H1 (cell line): ENCODE measurements around the gene CHD2. TPM values are rescaled to one million over a fixed set of nuclear protein-coding genes. Genes with fewer than 3 reads are reported as not detected.

Source experiments
- CTCF ChIA-PET: fragments of 300-600 bp; sonication (Branson Sonifier 250); formaldehyde crosslinking; loops from one replicate; lab custom pipeline; 2021; ENCODE audit not compliant: partially characterized antibody; lab: Charles Lee
- POLR2A ChIA-PET: fragments of 300-600 bp; sonication (Branson Sonifier 250); formaldehyde crosslinking; loops from one replicate; lab custom pipeline; 2021; ENCODE audit warnings: inconsistent platforms; ENCODE audit not compliant: partially characterized antibody; lab: Charles Lee
- DNase-seq, 2 experiments: peaks; one replicate each; pipeline versions ENCODE4 v3.0.0 to v3.0.0-alpha.2; 2010 to 2022; ENCODE audit warnings: low spot score in 2 of 2, low read depth in 1 of 2, mixed read lengths in 1 of 2
- FAIRE-seq: peaks from 2 replicates; lab custom pipeline; 2011; peaks lifted over from hg19 to GRCh38; lab: Jason Lieb, UNC
- H2AFZ ChIP-seq: 2 replicates; pipeline ENCODE4 v1.8.1; 2012; ENCODE audit warnings: low read length, inconsistent platforms
- H2AK5ac ChIP-seq: 2 replicates; pipeline ENCODE4 v1.6.1; 2013; ENCODE audit warnings: low read depth, low read length
- H2BK120ac ChIP-seq: replicated peaks from 2 replicates; pipeline ENCODE3; 2013; ENCODE audit warnings: low read depth, low read length, inconsistent platforms
- H2BK12ac ChIP-seq: 2 replicates; pipeline ENCODE4 v1.6.1; 2013; ENCODE audit warnings: low read depth, low read length
- H2BK15ac ChIP-seq: 2 replicates; pipeline ENCODE4 v1.6.1; 2013; ENCODE audit warnings: low read length
- H2BK20ac ChIP-seq: 2 replicates; pipeline ENCODE4 v1.6.1; 2013; ENCODE audit warnings: low read length
- H2BK5ac ChIP-seq: 2 replicates; pipeline ENCODE4 v1.6.1; 2013; ENCODE audit warnings: low read depth, low read length
- H3K14ac ChIP-seq: 2 replicates; pipeline ENCODE4 v1.6.1; 2013; ENCODE audit warnings: inconsistent platforms; ENCODE audit not compliant: insufficient read length
- H3K18ac ChIP-seq: 2 replicates; pipeline ENCODE4 v1.6.1; 2013; ENCODE audit warnings: low read length; ENCODE audit errors: extremely low read depth
- H3K23ac ChIP-seq: 2 replicates; pipeline ENCODE4 v1.6.1; 2013; ENCODE audit warnings: inconsistent platforms; ENCODE audit not compliant: insufficient read length
- H3K23me2 ChIP-seq: 2 replicates; pipeline ENCODE4 v1.6.1; 2013; ENCODE audit warnings: low read depth, low read length
- H3K27ac ChIP-seq: 2 replicates; pipeline ENCODE4 v1.6.1; 2011; ENCODE audit warnings: low read depth, low read length, inconsistent platforms
- H3K27me3 ChIP-seq, 4 experiments: replicated peaks in 1 of 4; 1 replicate in 1 of 4; 2 replicates in 3 of 4; pipeline versions ENCODE4 v1.6.1 to v1.8.1; 2011 to 2013; ENCODE audit warnings: low read length in 3 of 4, mild to moderate bottlenecking in 3 of 4, inconsistent platforms in 2 of 4, mixed read lengths in 2 of 4, moderate library complexity in 1 of 4; ENCODE audit not compliant: control insufficient read depth in 3 of 4, insufficient read depth in 3 of 4; ENCODE audit errors: extremely low read depth in 1 of 4
- H3K36me3 ChIP-seq, 4 experiments: 2 replicates each; pipeline versions ENCODE4 v1.6.1 to v1.8.1; 2011 to 2013; ENCODE audit warnings: mild to moderate bottlenecking in 4 of 4, low read length in 3 of 4, moderate library complexity in 2 of 4, control low read depth in 1 of 4, inconsistent platforms in 1 of 4; ENCODE audit not compliant: insufficient read depth in 4 of 4, control insufficient read depth in 2 of 4
- H3K4ac ChIP-seq: replicated peaks from 2 replicates; pipeline ENCODE3; 2013; ENCODE audit warnings: low read length, low read depth, mixed read lengths, inconsistent platforms; ENCODE audit not compliant: insufficient read length
- H3K4me1 ChIP-seq, 4 experiments: replicated peaks in 1 of 4; 1 replicate in 1 of 4; 2 replicates in 3 of 4; pipeline versions ENCODE4 v1.6.1 to v1.8.1; 2011 to 2013; ENCODE audit warnings: low read length in 3 of 4, inconsistent platforms in 2 of 4, mixed read lengths in 1 of 4; ENCODE audit not compliant: insufficient read depth in 4 of 4, control insufficient read depth in 3 of 4
- H3K4me2 ChIP-seq, 2 experiments: 2 replicates each; pipeline versions ENCODE4 v1.6.1 to v1.8.1; 2011 to 2013; ENCODE audit warnings: low read depth in 2 of 2, low read length in 2 of 2, control low read depth in 1 of 2, inconsistent platforms in 1 of 2, mild to moderate bottlenecking in 1 of 2; ENCODE audit not compliant: insufficient read depth in 1 of 2
- H3K4me3 ChIP-seq, 4 experiments: fragments of 200-600, 300-600 bp in 1 of 4; sonication (generic), shearing (Covaris generic), sonication (Bioruptor Twin) in 1 of 4; 2 replicates each; pipeline versions ENCODE4 v1.5.1 to v1.8.1; 2011 to 2016; ENCODE audit warnings: low read length in 4 of 4, low read depth in 3 of 4, control low read depth in 2 of 4, inconsistent platforms in 2 of 4, mild to moderate bottlenecking in 2 of 4, mixed read lengths in 1 of 4, moderate library complexity in 1 of 4; ENCODE audit not compliant: insufficient read depth in 2 of 4; ENCODE audit errors: extremely low read depth in 1 of 4
- H3K56ac ChIP-seq: replicated peaks from 2 replicates; pipeline ENCODE3; 2013; ENCODE audit warnings: low read depth, mild to moderate bottlenecking, mixed read lengths, low read length, inconsistent platforms; ENCODE audit not compliant: insufficient read length
- H3K79me1 ChIP-seq: 2 replicates; pipeline ENCODE4 v1.6.1; 2013; ENCODE audit warnings: low read depth, low read length, control low read depth
- H3K79me2 ChIP-seq, 2 experiments: 2 replicates each; pipeline versions ENCODE4 v1.6.1 to v1.8.1; 2012 to 2013; ENCODE audit warnings: low read length in 2 of 2, mild to moderate bottlenecking in 2 of 2, inconsistent platforms in 1 of 2; ENCODE audit not compliant: insufficient read depth in 2 of 2, control insufficient read depth in 1 of 2
- H3K9ac ChIP-seq, 4 experiments: replicated peaks in 1 of 4; 1 replicate in 1 of 4; 2 replicates in 3 of 4; pipeline versions ENCODE4 v1.6.1 to v1.8.1; 2011 to 2013; ENCODE audit warnings: low read depth in 3 of 4, low read length in 3 of 4, control low read depth in 2 of 4, mild to moderate bottlenecking in 2 of 4, moderate library complexity in 2 of 4, inconsistent platforms in 1 of 4; ENCODE audit errors: extremely low read depth in 1 of 4
- H3K9me3 ChIP-seq, 2 experiments: 2 replicates each; pipeline versions ENCODE4 v1.6.1 to v1.8.1; 2012 to 2013; ENCODE audit warnings: mild to moderate bottlenecking in 2 of 2, moderate library complexity in 2 of 2, control low read depth in 1 of 2, inconsistent platforms in 1 of 2, low read depth in 1 of 2, low read length in 1 of 2, mixed read lengths in 1 of 2; ENCODE audit not compliant: insufficient read depth in 2 of 2
- H4K20me1 ChIP-seq, 2 experiments: replicated peaks in 1 of 2; 2 replicates each; pipeline versions ENCODE3 to v1.8.1; 2011 to 2013; ENCODE audit warnings: inconsistent platforms in 2 of 2, low read length in 2 of 2, mild to moderate bottlenecking in 1 of 2; ENCODE audit not compliant: insufficient read depth in 2 of 2, control insufficient read depth in 1 of 2
- H4K5ac ChIP-seq: 2 replicates; pipeline ENCODE4 v1.6.1; 2013; ENCODE audit warnings: low read length, low read depth, mixed read lengths, inconsistent platforms; ENCODE audit not compliant: insufficient read length
- H4K8ac ChIP-seq: 2 replicates; pipeline ENCODE4 v1.8.0; 2013; ENCODE audit warnings: mild to moderate bottlenecking, moderate library complexity, low read length, inconsistent platforms; ENCODE audit not compliant: insufficient read depth; ENCODE audit errors: extremely low read depth
- H4K91ac ChIP-seq: replicated peaks from 2 replicates; pipeline ENCODE3; 2013; ENCODE audit warnings: low read length, mixed read lengths, inconsistent platforms; ENCODE audit not compliant: insufficient read length
- BRCA1 ChIP-seq: IDR thresholded peaks from 2 replicates; pipeline ENCODE4 v1.6.1; 2012; ENCODE audit warnings: low read depth, low read length, improper control_type of control experiment
- CHD1 ChIP-seq: IDR thresholded peaks from 2 replicates; pipeline ENCODE4 v1.6.1; 2012; ENCODE audit warnings: low read depth, low read length, improper control_type of control experiment
- JUND ChIP-seq: IDR thresholded peaks from 2 replicates; pipeline ENCODE4 v1.6.1; 2011; ENCODE audit warnings: mild to moderate bottlenecking, improper control_type of control experiment, low read length
- RAD21 ChIP-seq, 2 experiments: IDR thresholded peaks in 1 of 2; conservative IDR thresholded peaks in 1 of 2; 2 replicates each; pipeline ENCODE4 v1.6.1; 2011; ENCODE audit warnings: low read depth in 2 of 2, low read length in 2 of 2, improper control_type of control experiment in 1 of 2, inconsistent platforms in 1 of 2, mild to moderate bottlenecking in 1 of 2, moderate library complexity in 1 of 2
- RNF2 ChIP-seq: fragments of 200-900, 300-1000 bp; sonication (generic); IDR thresholded peaks from 2 replicates; pipeline ENCODE4 v1.7.1; 2016; ENCODE audit warnings: borderline replicate concordance, low read depth, mild to moderate bottlenecking, antibody characterized with exemption, low read length; ENCODE audit not compliant: poor library complexity, severe bottlenecking; ENCODE audit errors: missing control alignments
- SIRT6 ChIP-seq: IDR thresholded peaks from one replicate; pipeline ENCODE4 v1.7.1; 2012; ENCODE audit warnings: low read length, inconsistent platforms
- SIX5 ChIP-seq: IDR thresholded peaks from 2 replicates; pipeline ENCODE4 v1.6.1; 2011; ENCODE audit warnings: mild to moderate bottlenecking, low read depth, low read length
- TAF7 ChIP-seq: optimal IDR thresholded peaks from 2 replicates; pipeline ENCODE3; 2011; ENCODE audit warnings: low read depth, mild to moderate bottlenecking, inconsistent platforms, low read length, moderate library complexity, borderline replicate concordance
- TCF12 ChIP-seq: IDR thresholded peaks from 2 replicates; pipeline ENCODE4 v1.6.1; 2011; ENCODE audit warnings: low read depth, mild to moderate bottlenecking, low read length
- WGBS, 2 experiments: shearing (Covaris generic) in 1 of 2; methylation state at CpG; one replicate each; pipeline versions ENCODE4 v1.1.6 to v1.1.7; 2013 to 2015; ENCODE audit warnings: low lambda C conversion rate in 2 of 2, mixed read lengths in 2 of 2, inconsistent platforms in 1 of 2, low coverage in 1 of 2, missing lambda C conversion rate in 1 of 2; ENCODE audit not compliant: insufficient replicate concordance in 2 of 2, insufficient coverage in 1 of 2, insufficient read length in 1 of 2; ENCODE audit errors: extremely low coverage in 1 of 2, missing lambda C conversion rate in 1 of 2; 5-methylcytosine and 5-hydroxymethylcytosine counted together
- polyA plus RNA-seq, 7 experiments: library from polyadenylated mRNA; depleted of rRNA in 3 of 7; stranded (reverse) in 5 of 7; unstranded in 2 of 7; fragments of >200 nt in 5 of 7; fragments of 200-250 nt in 2 of 7; gene quantifications; 1 replicate in 5 of 7; 2 replicates in 1 of 7; 4 replicates in 1 of 7; pipeline versions ENCODE4 v1.2.1 to v1.2.3, GENCODE V29; 2011 to 2013; ENCODE audit warnings: missing spikeins in 2 of 7, mixed read lengths in 2 of 7
- total RNA-seq: library from RNA; stranded (reverse); fragmentation: NEBNext Ultra II Directional; extraction: Animal tissue kit (Norgen Biotek cat#: 25700); gene quantifications from 2 replicates; pipeline ENCODE4 v1.2.1, GENCODE V29; 2021
- TF ChIP-seq, protein P1 (sequence below): IDR thresholded peaks from 2 replicates; pipeline ENCODE4 v1.6.1; 2011; ENCODE audit warnings: low read depth, mild to moderate bottlenecking, low read length; ENCODE audit not compliant: insufficient read depth
- TF ChIP-seq, protein P2 (sequence below): IDR thresholded peaks from 2 replicates; pipeline ENCODE4 v1.6.1; 2012; ENCODE audit warnings: low read length, inconsistent platforms

The CHD2 gene
- total and polyA plus RNA-seq, 2 of the 8 experiments (the other 6 are each of a cell fraction or from before 2014, with no cell fraction given) = 28.8 to 70.0 TPM

DNA sequence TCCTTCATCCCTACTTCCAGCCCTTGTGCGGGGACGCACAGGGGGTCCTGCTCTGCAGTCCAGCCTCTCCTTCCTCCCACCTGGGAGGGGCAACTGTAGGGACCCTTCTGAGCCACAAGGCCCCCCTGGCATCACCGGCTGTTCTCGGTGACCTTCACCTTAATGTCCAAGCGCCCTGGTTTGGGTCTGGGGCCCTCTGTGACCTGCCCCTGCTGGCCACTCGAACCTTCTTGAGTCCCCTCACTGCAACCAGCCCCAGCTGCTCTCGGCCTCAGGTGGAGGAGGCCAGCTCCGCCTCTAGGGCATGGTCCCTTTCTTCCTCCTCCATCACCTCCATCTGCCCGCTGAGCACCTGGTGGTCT lies 131.0 kb downstream of the CHD2 start:
- no peak overlapping the region; the same call in 1 of the 2 replicates for H2BK5ac ChIP-seq
- no peak overlapping the region for H2BK120ac ChIP-seq
- CTCF ChIA-PET = interaction anchor here (0.8 to 8.6 kb wide), 23 partner anchors 8 to 1102 kb away, joined by 3 to 119 read pairs (median 4); partner anchors contain the start of gene RGMA
- TF ChIP-seq TAF7 (no peak), SIX5 (no peak), RAD21 (IDR thresholded peaks at IDR 0.05 in 1 of 2, conservative IDR thresholded peaks at IDR 0.05 in 1 of 2; ENCODE audit: low read depth in 2 of 2, low read length in 2 of 2) (no peak), RNF2 (no peak), JUND (no peak), BRCA1 (no peak), CHD1 (no peak), TCF12 (no peak), SIRT6 (no peak)
- TF ChIP-seq, protein P1, sequence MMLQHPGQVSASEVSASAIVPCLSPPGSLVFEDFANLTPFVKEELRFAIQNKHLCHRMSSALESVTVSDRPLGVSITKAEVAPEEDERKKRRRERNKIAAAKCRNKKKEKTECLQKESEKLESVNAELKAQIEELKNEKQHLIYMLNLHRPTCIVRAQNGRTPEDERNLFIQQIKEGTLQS = no peak
- TF ChIP-seq, protein P2, sequence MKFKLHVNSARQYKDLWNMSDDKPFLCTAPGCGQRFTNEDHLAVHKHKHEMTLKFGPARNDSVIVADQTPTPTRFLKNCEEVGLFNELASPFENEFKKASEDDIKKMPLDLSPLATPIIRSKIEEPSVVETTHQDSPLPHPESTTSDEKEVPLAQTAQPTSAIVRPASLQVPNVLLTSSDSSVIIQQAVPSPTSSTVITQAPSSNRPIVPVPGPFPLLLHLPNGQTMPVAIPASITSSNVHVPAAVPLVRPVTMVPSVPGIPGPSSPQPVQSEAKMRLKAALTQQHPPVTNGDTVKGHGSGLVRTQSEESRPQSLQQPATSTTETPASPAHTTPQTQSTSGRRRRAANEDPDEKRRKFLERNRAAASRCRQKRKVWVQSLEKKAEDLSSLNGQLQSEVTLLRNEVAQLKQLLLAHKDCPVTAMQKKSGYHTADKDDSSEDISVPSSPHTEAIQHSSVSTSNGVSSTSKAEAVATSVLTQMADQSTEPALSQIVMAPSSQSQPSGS = no peak

More for the DNA sequence above, 131.0 kb downstream of the CHD2 start:
- POLR2A ChIA-PET = interaction anchor here (0.7 kb wide), 1 partner anchor 41 kb away, joined by 3 read pairs; no protein-coding TSS in a partner anchor
- Histone ChIP-seq H4K5ac (no peak overlapping the region), H3K79me1 (no peaks in the 10 kb centered on the region), H2AK5ac (no peak overlapping the region), H3K4me2 (no peak overlapping the region), H3K27ac (no peak overlapping the region), H3K18ac (no peak overlapping the region), H3K9ac (no peak overlapping the region), H2BK20ac (no peak overlapping the region), H3K23ac (no peak overlapping the region), H2AFZ (no peak overlapping the region; the same call in 1 of the 2 replicates), H3K14ac (no peak overlapping the region), H3K4me3 (no peak overlapping the region), H2BK15ac (peak overlapping the region; percentile 97), H3K4ac (no peak overlapping the region), H3K23me2 (no peaks in the 10 kb centered on the region), H4K20me1 (peaks cover 5 to 8% of the 10 kb centered on the region in 2 experiments), H3K36me3 (peaks cover 0 to 12% (median 8%) of the 10 kb centered on the region in 4 experiments; a peak in 7 of 8 replicates), H3K56ac (no peak overlapping the region), H2BK12ac (0 out of 2 replicates have a peak overlapping the region, but pooled peaks have one; percentile 60), H3K79me2 (no peaks in the 10 kb centered on the region), H3K4me1 (peaks cover 0 to 3% (median 0%) of the 10 kb centered on the region in 4 experiments; a peak in 3 of 7 replicates), H4K91ac (no peak overlapping the region), H4K8ac (peak overlapping the region; percentile 36), H3K27me3 (no peaks in the 10 kb centered on the region), H3K9me3 (no peaks in the 10 kb centered on the region)
- DNase-seq (no peak), FAIRE-seq (no peak)
- WGBS, 2 experiments = 85% methylated on average over 9 of the region's 9 CpGs; no CpG with 5 or more reads in 1 of the 2 experiments
